ENCODE data around the gene RIPOR1. TPM values are rescaled to one million over a fixed set of nuclear protein-coding genes. Genes with fewer than 3 reads are reported as not detected.

RIPOR1 gene
- total RNA-seq, 2 donors from 2014 or later, result 14.4 to 19.0 TPM

GRCh38 chr16:67562526-67562917 is 33.9 kb downstream of the RIPOR1 start, which contains the start of gene CTCF:
Gene CTCF (plus strand): TSS chr16:67562526. CDS start chr16:67610833, 48,307 bp downstream.
- peak within 1 kb of the TSS; percentile 99 for H3K27ac ChIP-seq
- peak; percentile 80 for DNase-seq
- no peaks in the 10 kb centered on the region for H3K36me3 ChIP-seq
- H3K27me3 ChIP-seq, result no peaks in the 10 kb centered on the region
- no peaks in the 10 kb centered on the region for H3K9me3 ChIP-seq
- peak within 1 kb of the TSS; percentile 91 to 93 for H3K9ac ChIP-seq (ENCODE audit: low read depth in 2 of 2, low read length in 2 of 2)
- peaks cover 6% of the 10 kb centered on the region for H3K4me1 ChIP-seq
- no peak for TF ChIP-seq CTCF (IDR thresholded peaks at IDR 0.05)
- intact Hi-C loops (cut with DNase I), result no loop called here
- peak within 1 kb of the TSS; percentile 90 for H3K4me3 ChIP-seq

GRCh38 chr16:67562918-67563707 is 34.5 kb downstream of the RIPOR1 start:
- Histone ChIP-seq H3K27ac (peak overlapping the region; percentile 99), H3K36me3 (no peaks in the 10 kb centered on the region), H3K9me3 (no peaks in the 10 kb centered on the region), H3K9ac (ENCODE audit: low read depth in 2 of 2, low read length in 2 of 2) (peak overlapping the region; percentile 91 to 93), H3K4me3 (peak overlapping the region; percentile 90), H3K27me3 (no peaks in the 10 kb centered on the region), H3K4me1 (peaks cover 6% of the 10 kb centered on the region)
- DNase-seq, result peak; percentile 60
- intact Hi-C loops (cut with DNase I), result no loop called here
- no peak for TF ChIP-seq CTCF (IDR thresholded peaks at IDR 0.05)

GRCh38 chr16:67563708-67564468 is 35.3 kb downstream of the RIPOR1 start:
- Histone ChIP-seq H3K36me3 (no peaks in the 10 kb centered on the region), H3K27ac (peak overlapping the region; percentile 99), H3K9ac (ENCODE audit: low read depth in 2 of 2, low read length in 2 of 2) (peak overlapping the region; percentile 91 to 93), H3K9me3 (no peaks in the 10 kb centered on the region), H3K27me3 (no peaks in the 10 kb centered on the region), H3K4me1 (peaks cover 6% of the 10 kb centered on the region), H3K4me3 (peak overlapping the region; percentile 90)
- TF ChIP-seq CTCF (IDR thresholded peaks at IDR 0.05), result no peak
- peak; percentile 62 for DNase-seq
- intact Hi-C loops (cut with DNase I), result no loop called here

GRCh38 chr16:67565470-67566100 is 37.0 kb downstream of the RIPOR1 start:
- H3K9ac ChIP-seq (ENCODE audit: low read depth in 2 of 2, low read length in 2 of 2), result no peak overlapping the region
- peaks cover 6% of the 10 kb centered on the region for H3K4me1 ChIP-seq
- TF ChIP-seq CTCF (IDR thresholded peaks at IDR 0.05), result no peak
- intact Hi-C loops (cut with DNase I), result no loop called here
- H3K9me3 ChIP-seq, result no peaks in the 10 kb centered on the region
- no peaks in the 10 kb centered on the region for H3K36me3 ChIP-seq
- H3K27ac ChIP-seq, result no peak overlapping the region
- DNase-seq, result no peak
- H3K4me3 ChIP-seq, result no peak overlapping the region
- no peaks in the 10 kb centered on the region for H3K27me3 ChIP-seq

GRCh38 chr16:67571464-67571863 is 42.8 kb downstream of the RIPOR1 start:
- intact Hi-C loops (cut with DNase I), result loop anchor here (5.0 kb wide), 1 partner anchor 76 kb away; the partner anchor contains the start of gene CARMIL2
- H3K36me3 ChIP-seq, result peaks cover 4% of the 10 kb centered on the region
- no peak for TF ChIP-seq CTCF (IDR thresholded peaks at IDR 0.05)
- no peaks in the 10 kb centered on the region for H3K4me1 ChIP-seq
- no peak overlapping the region for H3K9ac ChIP-seq (ENCODE audit: low read depth in 2 of 2, low read length in 2 of 2)
- no peak for DNase-seq
- no peaks in the 10 kb centered on the region for H3K9me3 ChIP-seq
- no peak overlapping the region for H3K27ac ChIP-seq
- no peak overlapping the region for H3K4me3 ChIP-seq
- no peaks in the 10 kb centered on the region for H3K27me3 ChIP-seq
